GM18517 (cell line): ENCODE data around the gene ETV7.
"Not testable (repeated sequence)": the region's sequence is repeated elsewhere in the genome, so short reads cannot be mapped to it uniquely, and the experiment has no call there.

Experiments used
- ATAC-seq: cut with Tn5 transposase; IDR thresholded peaks from one replicate; pipeline ENCODE4 v1.9.1; 2021; ENCODE audit warnings: mild to moderate bottlenecking, moderate library complexity; ENCODE audit not compliant: unreplicated experiment

The ETV7 gene

GRCh38 chr6:36387440-36388303 lies at the start of gene ETV7:
ETV7 (minus strand) TSS chr6:36387669; CDS start chr6:36387541, 128 bp downstream.
- no peak for ATAC-seq

- no peak for ATAC-seq
Measured at GRCh38 chr6:36436466-36436865, 49.0 kb upstream of the ETV7 start.

GRCh38 chr6:36432151-36432671 lies 44.7 kb upstream of the ETV7 start:
- no peak for ATAC-seq

DNA sequence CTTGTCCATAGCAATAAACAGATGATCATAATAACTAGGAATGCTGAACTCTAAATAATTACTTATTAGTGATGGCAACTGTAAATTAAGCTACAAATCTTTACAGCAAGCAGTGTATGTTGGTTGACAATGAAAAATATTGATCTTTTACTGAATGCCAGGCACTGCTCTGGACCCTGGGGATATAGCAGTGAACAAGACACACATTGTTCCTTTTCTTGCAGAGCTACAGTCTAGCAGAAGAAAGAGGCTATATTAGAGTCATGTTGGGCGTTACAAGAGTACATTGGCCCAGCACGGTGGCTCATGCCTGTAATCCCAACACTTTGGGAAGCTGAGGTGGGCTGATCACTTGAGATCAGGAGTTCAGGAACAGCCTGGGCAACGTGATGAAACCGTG lies 43.7 kb upstream of the ETV7 start:
- no peak for ATAC-seq

DNA sequence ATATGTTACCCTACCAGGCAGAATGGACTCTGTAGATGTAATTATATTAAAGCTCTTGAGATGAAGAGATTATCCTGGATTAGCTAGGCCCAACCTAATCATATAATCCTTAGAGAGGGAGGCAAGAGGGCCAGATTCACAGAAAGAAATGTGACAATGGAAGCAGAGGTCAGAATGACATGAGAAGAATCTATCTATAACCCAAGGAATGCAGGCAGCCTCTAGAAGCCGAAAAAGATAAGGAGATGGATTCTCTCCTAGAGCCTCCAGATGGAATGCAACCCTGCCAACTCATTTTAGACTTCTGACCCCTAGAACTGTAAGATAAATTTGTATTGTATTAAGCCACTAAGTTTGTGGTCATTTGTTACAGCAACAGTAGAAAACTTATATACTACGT lies 42.9 kb upstream of the ETV7 start:
- ATAC-seq = no peak

- no peak for ATAC-seq
Measured at GRCh38 chr6:36428911-36429310, 41.4 kb upstream of the ETV7 start.

- no peak for ATAC-seq
Measured at GRCh38 chr6:36426622-36427021, 39.2 kb upstream of the ETV7 start.

- peak; percentile 82 for ATAC-seq
Measured at GRCh38 chr6:36423101-36423824, 35.8 kb upstream of the ETV7 start.

- no peak for ATAC-seq
Measured at GRCh38 chr6:36422714-36423100, 35.2 kb upstream of the ETV7 start.

DNA sequence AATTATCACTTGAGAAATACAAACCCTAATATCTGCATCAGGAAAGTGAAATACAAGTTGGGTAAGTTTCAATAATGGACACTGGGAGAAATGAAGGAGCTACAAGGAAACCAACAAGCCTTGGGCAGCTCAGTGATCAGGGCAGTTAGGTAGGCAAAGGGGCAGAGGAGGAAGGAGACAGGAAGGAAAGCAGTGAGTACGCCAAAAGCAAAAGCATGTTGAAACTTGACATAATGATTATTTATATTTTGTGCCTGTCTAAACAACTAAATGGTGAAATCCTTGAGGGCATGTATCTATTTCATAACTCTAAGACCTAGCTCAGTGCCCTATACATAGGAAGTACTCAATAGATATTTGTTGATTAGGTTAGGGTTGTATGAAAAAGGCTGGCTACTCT lies 31.8 kb upstream of the ETV7 start:
- no peak for ATAC-seq

DNA sequence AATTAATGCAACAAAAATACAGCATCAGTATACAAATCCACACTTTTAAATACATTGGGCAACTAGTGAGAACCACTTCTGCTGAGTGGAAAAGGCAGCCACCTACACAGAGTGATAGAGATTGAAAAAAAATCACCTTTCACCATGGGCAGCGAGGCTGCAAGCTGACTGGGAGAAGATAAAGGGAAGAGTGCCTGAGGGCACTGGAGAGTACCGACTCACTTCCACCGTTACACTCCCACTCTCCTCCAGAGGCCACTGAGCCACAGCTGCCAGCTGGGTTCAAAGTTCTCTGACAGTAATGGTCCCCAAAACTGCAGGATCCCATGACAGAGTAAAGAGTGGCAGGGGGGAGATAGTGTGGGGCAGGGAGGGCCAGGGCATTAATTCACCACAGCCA lies 31.1 kb upstream of the ETV7 start:
- ATAC-seq = no peak

- no peak for ATAC-seq
Measured at GRCh38 chr6:36414481-36414880, 27.0 kb upstream of the ETV7 start.

- ATAC-seq = no peak
Measured at GRCh38 chr6:36413489-36414480, 26.3 kb upstream of the ETV7 start.

DNA sequence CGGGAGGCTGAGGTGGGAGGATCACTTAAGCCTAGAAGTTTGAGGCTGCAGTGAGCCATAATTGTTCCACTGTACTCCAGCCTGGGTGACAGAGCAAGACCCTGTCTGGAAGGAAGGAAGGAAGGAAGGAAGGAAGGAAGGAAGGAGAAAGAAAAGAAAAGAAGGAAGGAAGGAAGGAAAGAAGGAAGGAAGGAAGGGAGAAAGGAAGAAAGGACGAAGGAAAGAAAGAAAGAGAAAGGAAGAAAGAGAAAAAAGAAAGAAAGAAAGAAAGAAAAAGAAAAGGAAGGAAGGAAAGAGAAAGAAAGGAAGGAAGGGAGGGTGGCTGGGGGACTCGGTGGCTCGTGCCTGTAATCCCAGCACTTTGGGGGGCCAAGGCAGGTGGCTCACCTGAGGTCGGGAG lies 22.2 kb upstream of the ETV7 start:
- ATAC-seq = not testable (repeated sequence)

DNA sequence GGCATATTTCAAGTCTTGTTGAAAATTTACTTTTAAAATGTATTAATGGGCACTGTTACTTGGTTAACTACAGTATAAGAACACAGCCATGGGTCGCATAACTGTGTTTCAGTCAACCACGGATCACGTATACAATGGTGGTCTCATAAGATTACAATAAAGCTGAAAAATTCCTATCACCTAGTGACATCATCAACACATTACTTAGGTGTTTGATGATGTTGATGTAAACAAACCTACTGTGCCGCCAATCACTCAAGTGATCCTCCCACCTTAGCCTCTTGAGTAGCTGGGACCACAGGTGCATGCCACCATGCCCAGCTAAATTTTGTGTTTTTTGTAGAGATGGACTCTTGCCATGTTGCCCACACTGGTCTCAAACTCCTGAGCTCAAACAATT lies 16.7 kb upstream of the ETV7 start:
- ATAC-seq = no peak

GRCh38 chr6:36402481-36402880 lies 15.0 kb upstream of the ETV7 start:
- no peak for ATAC-seq

DNA sequence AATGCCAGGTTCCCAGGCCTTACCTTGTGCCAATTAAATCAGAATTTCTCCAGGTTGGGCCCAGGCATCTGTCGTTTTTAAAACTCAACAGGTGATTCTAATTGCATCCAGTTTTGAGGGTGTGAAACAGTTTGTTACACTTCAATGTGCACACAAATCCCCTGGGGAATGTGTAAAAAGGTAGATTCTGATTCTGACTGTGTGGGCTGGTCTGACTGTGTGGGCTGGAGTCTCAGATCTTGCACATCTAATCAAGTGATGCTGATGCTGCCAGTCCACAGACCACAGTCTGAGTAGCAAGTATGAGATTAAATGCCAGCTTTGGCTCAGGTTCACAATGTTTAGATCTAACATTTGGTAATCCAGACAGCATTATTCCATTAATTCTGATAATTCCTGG lies 12.5 kb upstream of the ETV7 start:
- no peak for ATAC-seq

GRCh38 chr6:36392621-36393020 lies 5.2 kb upstream of the ETV7 start:
- ATAC-seq = no peak

GRCh38 chr6:36389353-36389752 lies 1.9 kb upstream of the ETV7 start:
- ATAC-seq = no peak

- no peak for ATAC-seq
Measured at GRCh38 chr6:36386495-36387439, 702 bp downstream of the ETV7 start.
